ENCODE results near the gene UBXN2A. TPM values are rescaled to one million over a fixed set of nuclear protein-coding genes. Genes with fewer than 3 reads are reported as not detected.

The UBXN2A gene
- total RNA-seq, 1 experiment from 2014 or later = 15.1 TPM

GRCh38 chr2:24052951-24053350 lies 112.7 kb downstream of the UBXN2A start:
- CTCF ChIA-PET = no interaction called here
- no peak for TF ChIP-seq CTCF (IDR thresholded peaks at IDR 0.05; ENCODE audit: unreplicated experiment)
- DNase-seq = no peak
- peaks cover under 1% of the 10 kb centered on the region for H3K4me1 Mint-ChIP-seq (ENCODE audit: low read depth, unreplicated experiment)
- H3K27me3 Mint-ChIP-seq (ENCODE audit: unreplicated experiment) = no peaks in the 10 kb centered on the region
- BruUV-seq (replicated peaks) = no TSS peak
- intact Hi-C loops (cut with micrococcal nuclease; ENCODE audit: unreplicated experiment) = no loop called here
- no peaks in the 10 kb centered on the region for H3K9me3 Mint-ChIP-seq (ENCODE audit: low read depth, unreplicated experiment)
- no peak overlapping the region for H3K27ac Mint-ChIP-seq (ENCODE audit: unreplicated experiment)
- H3K36me3 Mint-ChIP-seq (ENCODE audit: insufficient read depth, unreplicated experiment) = peaks cover 17% of the 10 kb centered on the region
- no peak overlapping the region for H3K4me3 Mint-ChIP-seq (ENCODE audit: low read depth, unreplicated experiment)

Other genes starting within 250 kb of the UBXN2A start
- 17.9 and 19.7 TPM in 2 replicates for gene ATAD2B, start 13.3 kb upstream of the UBXN2A start, total RNA-seq (2022)
- 0.37 TPM in 1 of 2 replicates, not detected in the other for gene MFSD2B, start 69.6 kb downstream of the UBXN2A start, total RNA-seq (2022)
- 13.4 and 17.2 TPM in 2 replicates for gene WDCP, start 106.9 kb downstream of the UBXN2A start, total RNA-seq (2022)
- gene FKBP1B, start 109.3 kb downstream of the UBXN2A start, total RNA-seq (2022) = 5.9 and 8.2 TPM in 2 replicates
- 112 and 125 TPM in 2 replicates for gene SF3B6, start 135.9 kb downstream of the UBXN2A start, total RNA-seq (2022)
- gene TP53I3, start 144.4 kb downstream of the UBXN2A start, total RNA-seq (2022) = 13.9 TPM in 2 replicates
- 0.64 TPM in 1 of 2 replicates, not detected in the other for gene PFN4, start 182.9 kb downstream of the UBXN2A start, total RNA-seq (2022)
- 7.4 and 8.3 TPM in 2 replicates for gene FAM228B, start 183.0 kb downstream of the UBXN2A start, total RNA-seq (2022)
- not detected in 2 replicates for gene FAM228A, start 234.6 kb downstream of the UBXN2A start, total RNA-seq (2022)

All from Calu3 (cell line).